GM12865 (cell line): ENCODE data around the gene C6orf89.

Source experiments
- DNase-seq: peaks from one replicate; pipeline ENCODE4 v3.0.0; 2010; ENCODE audit warnings: low read depth
- H3K4me3 ChIP-seq: 2 replicates; pipeline ENCODE4 v1.5.1; 2011; ENCODE audit warnings: mild to moderate bottlenecking, low read depth, low read length, control low read depth
- TF ChIP-seq, protein P1 (sequence below): IDR thresholded peaks from 2 replicates; pipeline ENCODE4 v1.5.1; 2011; ENCODE audit warnings: low read length, control low read depth, low read depth, inconsistent platforms; ENCODE audit not compliant: insufficient read depth; ENCODE audit errors: missing control alignments

C6orf89 gene

DNA sequence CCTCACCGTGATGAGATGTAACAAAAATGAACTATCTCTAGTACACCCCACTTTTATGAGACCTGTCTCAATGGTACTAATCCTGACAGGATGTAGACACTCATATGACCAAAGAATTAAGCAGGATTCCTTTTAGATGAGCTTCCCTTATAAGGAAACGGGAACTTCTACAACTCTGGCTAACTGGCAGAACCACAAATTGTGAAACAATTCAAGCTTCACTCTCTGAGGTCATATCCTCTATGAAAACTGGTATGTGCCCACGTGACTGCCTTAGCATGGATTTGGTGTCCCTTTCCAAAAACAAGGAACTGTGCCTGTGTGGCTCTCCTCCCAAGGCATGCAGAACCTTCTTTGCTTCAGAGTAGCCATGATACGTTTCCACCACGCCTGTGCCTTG, 32.4 kb upstream of the C6orf89 start:
- no peak overlapping the region for H3K4me3 ChIP-seq
- no peak for DNase-seq
- TF ChIP-seq, protein P1, sequence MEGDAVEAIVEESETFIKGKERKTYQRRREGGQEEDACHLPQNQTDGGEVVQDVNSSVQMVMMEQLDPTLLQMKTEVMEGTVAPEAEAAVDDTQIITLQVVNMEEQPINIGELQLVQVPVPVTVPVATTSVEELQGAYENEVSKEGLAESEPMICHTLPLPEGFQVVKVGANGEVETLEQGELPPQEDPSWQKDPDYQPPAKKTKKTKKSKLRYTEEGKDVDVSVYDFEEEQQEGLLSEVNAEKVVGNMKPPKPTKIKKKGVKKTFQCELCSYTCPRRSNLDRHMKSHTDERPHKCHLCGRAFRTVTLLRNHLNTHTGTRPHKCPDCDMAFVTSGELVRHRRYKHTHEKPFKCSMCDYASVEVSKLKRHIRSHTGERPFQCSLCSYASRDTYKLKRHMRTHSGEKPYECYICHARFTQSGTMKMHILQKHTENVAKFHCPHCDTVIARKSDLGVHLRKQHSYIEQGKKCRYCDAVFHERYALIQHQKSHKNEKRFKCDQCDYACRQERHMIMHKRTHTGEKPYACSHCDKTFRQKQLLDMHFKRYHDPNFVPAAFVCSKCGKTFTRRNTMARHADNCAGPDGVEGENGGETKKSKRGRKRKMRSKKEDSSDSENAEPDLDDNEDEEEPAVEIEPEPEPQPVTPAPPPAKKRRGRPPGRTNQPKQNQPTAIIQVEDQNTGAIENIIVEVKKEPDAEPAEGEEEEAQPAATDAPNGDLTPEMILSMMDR: no peak

DNA sequence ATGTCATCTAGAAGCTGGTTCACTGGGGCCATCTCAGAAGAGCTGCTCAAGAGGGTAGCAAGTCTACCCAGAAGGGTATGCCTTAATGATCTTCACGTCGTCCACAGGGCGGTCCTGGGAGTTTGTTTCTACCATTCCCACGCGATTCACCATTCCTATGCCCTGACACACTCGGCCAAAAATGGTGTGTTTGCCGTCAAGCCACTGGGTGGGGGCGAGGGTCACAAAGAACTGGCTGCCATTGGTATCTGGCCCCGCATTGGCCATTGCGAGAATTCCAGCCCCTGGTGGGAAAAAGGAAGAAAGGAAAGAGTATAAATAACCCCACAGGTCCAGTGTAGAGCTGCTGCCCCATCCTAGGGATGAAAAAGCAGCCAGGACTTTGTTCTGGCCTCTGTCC, 30.0 kb upstream of the C6orf89 start:
- TF ChIP-seq, protein P1: no peak
- no peak for DNase-seq
- no peak overlapping the region for H3K4me3 ChIP-seq

DNA sequence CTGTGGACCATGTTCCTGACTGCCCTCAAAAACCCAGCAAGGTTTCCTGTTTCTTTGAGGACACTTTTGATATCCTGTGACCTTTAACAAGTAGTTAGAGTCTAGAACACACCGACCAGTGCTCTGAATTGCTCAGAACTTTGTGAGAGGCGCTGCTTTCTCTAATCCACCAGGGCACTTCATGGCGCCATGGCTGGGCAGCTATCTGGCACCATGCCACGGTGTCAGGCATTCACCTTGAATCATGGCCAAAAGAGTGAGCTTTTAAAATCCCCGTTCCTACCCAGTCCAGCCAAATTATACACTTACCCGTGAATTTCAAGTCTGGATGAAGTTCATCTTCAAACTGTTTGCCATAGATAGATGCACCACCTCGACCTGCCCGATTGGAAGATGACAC, 29.5 kb upstream of the C6orf89 start:
- no peak for DNase-seq
- TF ChIP-seq, protein P1: no peak
- no peak overlapping the region for H3K4me3 ChIP-seq

DNA sequence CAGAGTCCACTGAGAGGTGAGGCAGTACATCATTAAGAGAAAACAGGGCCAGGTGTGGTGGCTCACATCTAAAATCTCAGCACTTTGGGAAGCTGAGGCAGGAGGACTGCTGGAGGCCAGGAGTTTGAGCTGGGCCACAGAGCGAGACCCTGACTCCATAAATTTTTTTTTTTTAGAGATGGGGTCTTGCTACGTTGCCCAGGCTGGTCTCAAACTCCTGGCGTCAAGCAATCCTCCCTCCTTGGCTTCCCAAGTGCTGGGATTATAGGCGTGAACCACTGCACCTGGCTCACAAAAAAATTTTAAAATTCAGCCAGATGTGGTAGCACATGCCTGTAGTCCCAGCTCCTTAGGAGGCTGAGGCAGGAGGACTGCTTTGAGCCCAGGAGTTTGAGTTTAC, 28.4 kb upstream of the C6orf89 start:
- TF ChIP-seq, protein P1: no peak
- no peak overlapping the region for H3K4me3 ChIP-seq
- no peak for DNase-seq

DNA sequence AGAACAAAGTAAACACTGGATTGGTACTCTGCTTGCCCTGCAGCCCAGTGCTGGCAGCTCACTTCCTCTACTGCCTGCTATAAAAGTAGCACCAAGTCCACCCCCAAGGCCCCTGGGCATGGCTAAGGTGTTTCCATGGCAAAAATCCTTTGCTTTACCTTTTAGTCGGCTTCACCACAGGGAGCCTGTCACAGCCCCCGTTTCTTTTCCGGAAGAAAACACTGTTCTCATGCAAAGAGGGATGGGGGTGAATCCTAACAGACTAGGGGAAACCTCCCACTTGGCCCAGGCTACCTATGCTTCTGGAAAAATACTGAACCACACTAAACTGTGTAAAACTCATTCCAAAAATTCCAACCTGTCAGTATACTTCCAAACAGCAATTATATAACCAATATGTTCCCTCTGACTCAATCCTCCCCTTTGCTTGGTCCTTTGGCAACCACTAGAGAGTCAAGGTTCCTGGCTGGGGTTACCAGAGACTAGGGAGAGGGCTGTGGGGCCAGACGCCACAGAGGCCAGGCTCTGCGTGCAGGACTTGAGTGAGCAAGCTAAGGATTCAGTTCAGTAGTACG, 27.3 kb upstream of the C6orf89 start:
- TF ChIP-seq, protein P1: no peak
- DNase-seq: no peak
- H3K4me3 ChIP-seq: no peak overlapping the region

DNA sequence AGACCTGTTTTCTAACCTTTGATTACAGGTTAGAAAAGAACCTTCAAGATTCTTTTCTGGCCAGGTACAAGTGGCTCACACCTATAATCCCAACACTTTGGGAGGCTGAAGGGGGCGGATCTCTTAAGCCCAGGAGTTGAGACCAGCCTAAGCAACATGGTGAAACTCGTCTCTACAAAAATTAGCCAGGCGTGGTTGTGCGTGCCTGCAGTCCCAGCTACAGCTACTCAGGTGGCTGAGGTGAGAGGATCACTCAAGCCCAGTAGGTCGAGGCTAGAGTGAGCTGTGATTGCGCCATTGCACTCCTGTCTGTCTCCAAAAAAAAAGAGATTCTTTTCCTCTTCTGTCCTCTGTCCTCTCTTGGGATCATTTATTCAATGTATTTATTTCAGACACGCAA, 25.6 kb upstream of the C6orf89 start:
- TF ChIP-seq, protein P1: no peak
- no peak for DNase-seq
- H3K4me3 ChIP-seq: no peak overlapping the region

DNA sequence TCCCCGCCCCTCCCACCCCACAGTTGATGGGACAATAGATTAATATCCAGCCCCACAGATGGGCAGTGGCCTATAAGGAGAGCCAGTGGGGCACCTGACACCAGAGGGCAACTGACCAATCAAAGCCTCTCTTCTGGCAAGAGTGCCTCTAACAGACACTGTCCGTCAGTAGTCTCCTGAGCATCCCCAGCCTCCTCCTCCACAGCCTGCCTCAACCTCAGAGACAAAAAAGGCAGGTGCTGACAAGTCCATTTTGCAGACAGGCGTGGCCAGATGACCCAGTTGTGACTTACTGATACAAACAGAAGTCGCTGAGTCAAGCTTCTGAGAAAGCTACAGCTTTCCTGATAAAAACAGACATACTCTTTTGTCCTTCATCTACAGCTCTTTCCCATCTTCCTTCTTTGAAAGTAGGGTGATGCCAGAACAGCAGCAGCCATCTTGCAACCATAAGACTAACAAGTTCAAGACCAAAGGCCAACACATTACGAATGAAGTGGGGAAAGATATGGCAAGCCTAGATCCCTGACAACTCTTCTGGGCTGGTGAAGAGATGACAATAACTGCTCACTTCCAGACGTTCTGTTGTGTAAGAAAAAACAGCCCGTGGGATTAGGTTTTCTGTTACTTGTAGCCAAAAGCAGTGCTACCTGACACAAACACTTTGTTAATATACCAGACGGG, 23.4 kb upstream of the C6orf89 start:
- TF ChIP-seq, protein P1: no peak

More for the DNA sequence above, 23.4 kb upstream of the C6orf89 start:
- no peak for DNase-seq
- no peak overlapping the region for H3K4me3 ChIP-seq
